AML-193 (cell line): ENCODE data around the gene GOLGA3.
"Not testable (repeated sequence)": the region's sequence is repeated elsewhere in the genome, so short reads cannot be mapped to it uniquely, and the experiment has no call there.

Experiments used
- DNase-seq, 2 experiments: peaks; one replicate each; lab custom pipeline; 2025; lab: John Stamatoyannopoulos, UW

GOLGA3 gene, protein sequence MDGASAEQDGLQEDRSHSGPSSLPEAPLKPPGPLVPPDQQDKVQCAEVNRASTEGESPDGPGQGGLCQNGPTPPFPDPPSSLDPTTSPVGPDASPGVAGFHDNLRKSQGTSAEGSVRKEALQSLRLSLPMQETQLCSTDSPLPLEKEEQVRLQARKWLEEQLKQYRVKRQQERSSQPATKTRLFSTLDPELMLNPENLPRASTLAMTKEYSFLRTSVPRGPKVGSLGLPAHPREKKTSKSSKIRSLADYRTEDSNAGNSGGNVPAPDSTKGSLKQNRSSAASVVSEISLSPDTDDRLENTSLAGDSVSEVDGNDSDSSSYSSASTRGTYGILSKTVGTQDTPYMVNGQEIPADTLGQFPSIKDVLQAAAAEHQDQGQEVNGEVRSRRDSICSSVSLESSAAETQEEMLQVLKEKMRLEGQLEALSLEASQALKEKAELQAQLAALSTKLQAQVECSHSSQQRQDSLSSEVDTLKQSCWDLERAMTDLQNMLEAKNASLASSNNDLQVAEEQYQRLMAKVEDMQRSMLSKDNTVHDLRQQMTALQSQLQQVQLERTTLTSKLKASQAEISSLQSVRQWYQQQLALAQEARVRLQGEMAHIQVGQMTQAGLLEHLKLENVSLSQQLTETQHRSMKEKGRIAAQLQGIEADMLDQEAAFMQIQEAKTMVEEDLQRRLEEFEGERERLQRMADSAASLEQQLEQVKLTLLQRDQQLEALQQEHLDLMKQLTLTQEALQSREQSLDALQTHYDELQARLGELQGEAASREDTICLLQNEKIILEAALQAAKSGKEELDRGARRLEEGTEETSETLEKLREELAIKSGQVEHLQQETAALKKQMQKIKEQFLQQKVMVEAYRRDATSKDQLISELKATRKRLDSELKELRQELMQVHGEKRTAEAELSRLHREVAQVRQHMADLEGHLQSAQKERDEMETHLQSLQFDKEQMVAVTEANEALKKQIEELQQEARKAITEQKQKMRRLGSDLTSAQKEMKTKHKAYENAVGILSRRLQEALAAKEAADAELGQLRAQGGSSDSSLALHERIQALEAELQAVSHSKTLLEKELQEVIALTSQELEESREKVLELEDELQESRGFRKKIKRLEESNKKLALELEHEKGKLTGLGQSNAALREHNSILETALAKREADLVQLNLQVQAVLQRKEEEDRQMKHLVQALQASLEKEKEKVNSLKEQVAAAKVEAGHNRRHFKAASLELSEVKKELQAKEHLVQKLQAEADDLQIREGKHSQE (N-terminal part only)

DNA sequence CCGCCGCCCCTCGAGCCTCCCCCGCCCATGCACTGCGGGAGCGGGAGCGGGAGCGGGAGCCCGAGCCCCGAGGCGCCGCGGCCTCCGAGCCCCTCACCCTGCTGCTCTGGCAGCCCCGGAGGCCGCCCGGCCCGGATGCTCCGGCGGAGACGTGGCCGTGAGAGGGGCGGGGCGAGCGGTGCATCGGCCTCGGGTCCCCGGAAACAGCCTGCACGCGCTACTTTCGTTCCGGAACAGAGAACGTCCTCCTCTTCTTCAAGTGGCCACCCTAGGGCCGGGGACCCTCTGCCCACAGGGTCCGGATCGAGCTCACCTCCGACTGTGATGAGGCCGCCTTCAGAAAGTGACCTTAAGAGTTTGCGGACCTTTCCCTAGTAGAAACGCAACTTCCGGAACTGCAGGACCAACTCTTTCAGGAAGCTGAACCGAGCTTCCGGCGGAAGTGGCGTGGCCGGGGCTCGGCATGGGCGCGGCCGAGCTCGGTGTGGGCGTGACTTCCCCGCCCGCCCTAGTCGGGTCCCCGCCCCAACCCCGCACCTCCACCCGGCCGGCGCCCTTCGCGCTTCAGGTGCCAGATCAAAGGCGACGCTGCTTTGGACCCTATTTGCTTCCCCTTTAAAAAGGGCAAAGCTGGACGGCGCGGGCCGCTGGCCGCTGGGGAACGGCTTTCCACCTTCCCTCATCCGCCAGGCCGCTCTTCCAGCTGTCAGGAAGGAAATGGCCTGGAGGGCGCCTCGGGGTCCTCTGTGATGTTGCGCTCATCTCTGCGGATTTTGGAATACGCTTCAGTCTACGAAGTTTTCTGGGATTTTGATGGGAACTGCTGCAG, at the start of gene GOLGA3:
TSS of gene GOLGA3 (minus strand) at position 164 of the 829 bp plus-strand sequence. CDS start 6,741 bp downstream, outside the sequence.
- DNase-seq, result peak; percentile 69 to 74

DNA sequence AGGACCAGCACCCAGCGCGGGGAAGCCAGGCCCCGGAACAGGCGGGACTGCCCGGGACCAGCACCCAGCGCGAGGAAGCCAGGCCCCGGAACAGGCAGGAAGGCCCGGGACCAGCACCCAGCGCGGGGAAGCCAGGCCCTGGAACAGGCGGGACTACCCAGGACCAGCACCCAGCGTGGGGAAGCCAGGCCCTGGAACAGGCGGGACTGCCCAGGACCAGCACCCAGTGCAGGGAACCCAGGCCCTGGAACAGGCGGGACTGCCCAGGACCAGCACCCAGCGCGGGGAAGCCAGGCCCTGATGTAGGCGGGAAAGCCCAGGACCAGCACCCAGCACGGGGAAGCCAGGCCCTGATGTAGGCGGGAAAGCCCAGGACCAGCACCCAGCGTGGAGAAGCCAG, 46.0 kb upstream of the GOLGA3 start:
- DNase-seq, result not testable (repeated sequence)

DNA sequence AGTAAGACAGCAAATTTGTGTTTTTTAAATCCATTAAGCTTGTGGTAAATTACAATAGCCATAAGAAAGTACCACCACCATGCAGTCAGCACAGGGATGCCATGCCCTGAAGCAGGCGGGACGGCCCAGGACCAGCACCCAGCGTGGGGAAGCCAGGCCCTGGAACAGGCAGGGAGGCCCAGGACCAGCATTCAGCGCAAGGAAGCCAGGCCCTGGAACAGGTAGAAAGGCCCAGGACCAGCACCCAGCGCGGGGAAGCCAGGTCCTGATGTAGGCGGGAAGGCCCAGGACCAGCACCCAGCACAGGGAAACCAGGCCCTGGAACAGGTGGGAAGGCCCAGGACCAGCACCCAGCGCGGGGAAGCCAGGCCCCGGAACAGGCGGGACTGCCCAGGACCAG, 45.5 kb upstream of the GOLGA3 start:
- DNase-seq, result no peak

DNA sequence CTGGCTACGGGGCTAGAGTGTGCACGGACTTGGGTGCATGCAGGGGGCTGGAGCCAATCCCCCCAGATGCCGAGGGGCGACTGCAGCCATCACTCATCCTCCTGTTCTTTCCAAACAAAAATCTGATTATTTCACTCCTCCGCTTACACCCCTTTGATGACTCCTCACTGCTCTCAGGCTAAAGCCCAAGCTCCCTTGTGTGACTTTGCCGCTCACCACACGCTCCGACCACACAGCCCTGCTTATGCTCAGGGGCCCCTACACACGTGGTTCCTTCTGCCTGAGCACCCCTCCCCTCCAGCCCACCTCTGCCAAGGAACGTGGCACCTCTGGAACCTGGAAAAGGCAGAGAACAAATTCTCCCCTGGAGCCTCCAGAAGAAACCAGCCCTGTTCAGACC, 45.1 kb upstream of the GOLGA3 start:
- DNase-seq, result no peak

DNA sequence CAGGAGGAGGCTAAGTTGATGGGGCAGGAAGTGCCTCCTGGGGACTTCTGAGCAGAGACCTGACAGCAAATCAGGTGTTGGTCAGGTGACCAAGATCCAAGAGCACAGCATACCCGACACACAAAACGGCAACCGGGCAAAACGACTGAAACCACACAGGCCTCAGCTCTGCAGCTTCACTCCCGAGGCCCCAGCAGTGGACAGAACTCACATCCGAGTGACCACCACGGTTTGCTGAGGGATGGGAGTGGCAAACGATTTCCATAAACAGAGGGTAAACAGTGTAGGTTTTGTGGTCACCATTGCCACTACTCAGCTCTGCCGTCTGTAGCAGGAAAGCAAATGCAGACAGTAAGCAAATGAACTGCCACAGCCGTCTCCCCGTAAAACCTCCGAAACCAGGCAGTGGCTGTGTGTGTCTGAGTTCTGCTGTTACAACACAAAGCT, 44.3 kb upstream of the GOLGA3 start:
- DNase-seq, result no peak

DNA sequence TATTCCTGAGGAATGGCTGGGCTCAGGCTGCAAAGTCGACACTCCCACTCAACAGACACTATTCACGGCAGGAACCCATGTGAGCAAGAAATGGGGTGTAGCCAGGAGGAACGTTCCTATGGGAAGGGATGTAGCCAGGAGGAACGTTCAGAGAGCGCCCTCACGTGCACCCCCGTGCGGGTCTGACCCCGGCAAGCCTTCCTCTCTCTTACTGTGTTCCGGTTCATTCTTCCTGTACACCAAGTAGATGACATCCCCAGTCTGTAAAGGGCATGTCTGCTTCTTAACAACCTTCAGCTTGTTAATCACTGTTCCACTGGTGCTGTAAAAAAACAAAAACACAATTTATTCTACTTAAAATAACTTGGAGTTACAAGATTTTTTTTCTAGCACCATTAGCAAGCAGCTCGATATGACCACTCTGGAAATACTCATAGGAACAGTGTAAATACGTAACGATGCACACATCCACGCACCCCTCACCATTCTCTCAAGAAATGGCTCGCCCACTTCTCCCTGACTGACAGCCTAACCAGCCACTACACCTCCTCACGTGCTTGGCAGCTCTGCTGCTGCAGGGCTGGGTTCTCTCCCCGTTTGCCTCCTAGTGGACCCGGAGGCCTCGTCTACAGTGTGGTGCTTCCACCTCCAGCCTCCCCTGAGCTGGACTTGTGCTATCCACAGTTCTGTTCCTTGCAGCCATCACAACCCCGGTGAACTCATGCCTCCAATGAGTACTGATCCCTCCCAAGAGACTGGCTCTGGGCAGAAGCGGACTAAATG, 43.6 kb upstream of the GOLGA3 start:
- DNase-seq, result no peak

DNA sequence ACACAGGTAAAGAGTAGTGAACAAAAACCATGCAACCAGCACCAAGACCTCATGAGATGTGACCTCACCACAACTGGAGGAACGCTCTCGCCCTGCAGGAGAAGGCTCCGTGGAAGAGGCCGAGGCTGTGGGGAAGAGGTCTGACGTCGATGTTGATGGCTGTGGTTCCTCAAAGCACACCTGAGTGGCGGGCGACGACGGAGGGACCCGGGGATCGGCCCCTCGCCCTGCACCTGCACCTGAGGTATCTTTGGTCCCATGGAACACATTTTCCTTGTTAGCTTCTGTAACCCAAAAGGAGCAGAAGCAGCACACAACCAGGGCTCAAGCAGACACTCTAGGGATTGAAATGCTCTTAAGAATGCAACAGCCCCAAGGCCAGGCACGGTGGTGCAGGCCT, 40.9 kb upstream of the GOLGA3 start:
- no peak for DNase-seq

DNA sequence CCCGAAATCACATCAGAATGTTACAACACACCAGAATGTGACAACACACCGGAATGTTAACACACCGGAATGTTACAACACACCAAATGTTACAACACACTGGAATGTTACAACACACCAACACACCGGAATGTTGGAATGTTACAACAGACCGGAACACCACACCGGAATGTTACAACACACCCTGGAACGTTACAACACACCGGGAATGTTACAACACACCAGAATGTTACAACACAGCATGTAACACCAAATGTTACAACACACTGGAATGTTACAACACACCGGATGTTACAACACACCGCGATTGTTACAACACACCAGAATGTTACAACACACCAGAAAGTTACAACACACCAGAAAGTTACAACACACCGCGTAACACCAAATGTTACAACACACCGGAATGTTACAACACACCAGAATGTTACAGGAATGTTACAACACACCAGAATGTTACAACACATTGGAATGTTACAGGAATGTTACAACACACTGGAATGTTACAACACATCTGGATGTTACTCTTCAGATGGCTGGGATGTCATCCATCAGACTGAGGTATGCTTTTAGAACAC, 37.7 kb upstream of the GOLGA3 start:
- no peak for DNase-seq

DNA sequence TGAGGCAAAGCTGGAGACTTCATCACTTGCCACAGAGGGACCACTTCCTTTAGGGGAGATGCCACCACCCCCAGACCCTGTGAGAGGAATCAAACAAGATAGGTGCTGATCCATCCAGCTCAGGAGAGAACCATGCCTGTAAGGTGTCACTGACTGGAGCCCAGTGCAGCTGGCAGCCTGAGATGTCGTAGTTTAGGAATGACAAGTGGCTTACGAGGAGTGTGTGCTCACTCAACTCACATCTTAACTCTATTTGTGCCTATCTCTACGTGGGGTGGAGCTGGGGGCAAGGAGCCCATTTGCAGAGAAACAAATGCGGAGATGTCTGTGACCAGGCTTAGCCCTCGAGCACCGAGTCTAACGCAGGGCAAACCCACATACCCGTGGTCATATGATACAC, 32.9 kb upstream of the GOLGA3 start:
- no peak for DNase-seq

DNA sequence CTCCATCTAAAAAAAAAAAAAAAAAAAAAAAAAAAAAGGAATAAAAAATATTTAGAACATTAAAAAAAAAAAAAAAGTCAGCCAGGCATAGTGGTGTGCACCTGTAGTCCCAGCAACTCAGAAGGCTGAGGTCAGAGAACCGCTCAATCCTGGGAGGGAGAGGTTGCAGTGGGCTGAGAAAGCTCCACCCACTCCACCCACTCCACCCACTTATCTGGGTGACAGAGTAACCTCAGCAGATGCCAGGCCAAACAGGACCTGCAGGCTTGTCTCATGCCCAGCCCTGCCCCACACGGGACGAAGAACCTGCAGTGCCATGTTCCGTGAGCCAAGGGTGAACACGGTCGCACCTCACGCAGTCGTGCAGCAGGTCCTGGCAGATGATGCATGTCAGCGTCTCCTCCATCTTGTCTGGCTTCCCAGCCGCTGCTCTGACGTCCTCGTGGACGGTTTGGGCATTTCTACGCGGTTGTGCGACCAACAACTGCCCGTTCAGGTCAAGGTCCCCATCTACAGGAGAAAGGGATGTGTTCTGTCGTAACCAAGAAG, 30.1 kb upstream of the GOLGA3 start:
- DNase-seq, result no peak

DNA sequence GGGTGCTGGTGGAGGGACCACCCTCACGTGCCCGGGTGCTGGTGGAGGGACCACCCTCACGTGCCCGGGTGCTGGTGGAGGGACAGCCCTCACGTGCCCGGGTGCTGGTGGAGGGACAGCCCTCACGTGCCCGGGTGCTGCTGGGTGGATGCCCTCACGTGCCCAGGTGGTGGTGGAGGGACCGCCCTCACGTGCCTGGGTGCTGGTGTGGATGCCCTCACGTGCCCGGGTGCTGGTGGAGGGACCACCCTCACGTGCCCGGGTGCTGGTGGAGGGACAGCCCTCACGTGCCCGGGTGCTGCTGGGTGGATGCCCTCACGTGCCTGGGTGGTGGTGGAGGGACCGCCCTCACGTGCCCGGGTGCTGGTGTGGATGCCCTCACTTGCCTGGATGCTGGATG, 28.4 kb upstream of the GOLGA3 start:
- DNase-seq, result not testable (repeated sequence)

DNA sequence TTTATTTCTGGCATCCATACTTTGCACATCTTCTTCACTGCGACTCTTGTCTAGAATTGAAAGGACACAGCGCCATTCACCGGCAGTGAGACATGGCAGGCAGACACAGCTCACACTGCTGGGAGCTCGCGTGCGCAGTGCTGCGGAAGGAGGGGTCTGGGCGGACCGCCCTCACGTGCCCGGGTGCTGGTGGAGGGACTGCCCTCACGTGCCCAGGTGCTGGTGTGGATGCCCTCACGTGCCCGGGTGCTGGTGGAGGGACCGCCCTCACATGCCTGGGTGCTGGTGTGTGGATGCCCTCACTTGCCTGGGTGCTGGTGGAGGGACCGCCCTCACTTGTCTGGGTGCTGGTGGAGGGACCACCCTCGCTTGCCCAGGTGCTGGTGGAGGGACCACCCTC, 27.9 kb upstream of the GOLGA3 start:
- no peak for DNase-seq

DNA sequence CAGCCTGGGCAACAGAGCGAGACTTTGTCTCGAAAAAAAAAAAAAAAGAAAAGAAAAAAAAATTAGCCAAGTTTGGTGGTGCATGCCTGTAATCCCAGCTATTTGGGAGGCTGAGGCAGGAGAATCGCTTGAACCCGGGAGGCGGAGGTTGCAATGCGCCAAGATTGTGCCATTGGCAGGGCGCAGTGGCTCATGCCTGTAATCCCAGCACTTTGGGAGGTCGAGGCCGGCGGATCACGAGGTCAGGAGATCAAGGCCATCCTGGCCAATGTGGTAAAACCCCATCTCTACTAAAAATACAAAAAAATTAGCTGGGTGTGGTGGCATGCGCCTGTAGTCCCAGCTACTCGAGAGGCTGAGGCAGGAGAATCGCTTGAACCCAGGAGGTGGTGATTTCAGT, 26.5 kb upstream of the GOLGA3 start:
- DNase-seq, result not testable (repeated sequence)

DNA sequence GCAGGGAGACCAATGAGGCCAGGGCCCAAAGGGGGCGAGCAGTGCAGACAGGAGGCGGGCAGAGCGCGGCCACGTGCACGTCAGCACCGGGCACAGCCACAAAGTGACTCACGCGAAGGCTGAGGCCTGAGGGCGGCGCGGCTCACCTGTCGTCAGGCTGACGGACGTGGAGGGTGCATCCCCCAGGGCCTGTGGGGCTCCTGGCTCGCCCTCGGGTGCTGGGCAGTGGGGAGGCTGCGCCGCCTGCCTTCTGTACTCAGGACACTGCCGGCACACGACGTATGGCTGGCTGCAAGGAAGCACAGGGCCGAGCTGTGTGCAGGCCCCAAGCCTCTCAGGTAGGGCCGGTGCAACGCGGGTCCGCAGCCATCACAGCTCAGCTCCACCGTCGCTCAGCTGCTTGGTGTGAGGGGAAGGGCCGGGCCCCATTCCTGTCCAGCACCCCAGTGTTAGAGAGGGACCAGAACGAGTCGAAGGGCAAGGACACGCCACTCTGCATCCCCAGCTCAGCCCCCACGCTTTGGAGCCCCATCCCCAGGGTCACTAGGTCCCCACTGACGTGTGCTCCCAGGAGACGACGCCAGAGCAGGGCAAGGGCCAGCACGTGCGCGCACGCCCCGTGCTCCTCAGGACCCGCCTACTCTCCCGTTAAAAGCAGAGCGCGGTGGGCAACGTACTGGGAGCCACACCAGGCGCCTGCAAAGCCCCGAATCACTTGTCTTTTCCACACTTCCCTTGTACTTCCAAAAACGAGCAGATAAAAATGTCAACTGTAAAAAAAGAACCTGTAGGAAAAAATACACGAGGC, 24.8 kb upstream of the GOLGA3 start:
- DNase-seq, result no peak

DNA sequence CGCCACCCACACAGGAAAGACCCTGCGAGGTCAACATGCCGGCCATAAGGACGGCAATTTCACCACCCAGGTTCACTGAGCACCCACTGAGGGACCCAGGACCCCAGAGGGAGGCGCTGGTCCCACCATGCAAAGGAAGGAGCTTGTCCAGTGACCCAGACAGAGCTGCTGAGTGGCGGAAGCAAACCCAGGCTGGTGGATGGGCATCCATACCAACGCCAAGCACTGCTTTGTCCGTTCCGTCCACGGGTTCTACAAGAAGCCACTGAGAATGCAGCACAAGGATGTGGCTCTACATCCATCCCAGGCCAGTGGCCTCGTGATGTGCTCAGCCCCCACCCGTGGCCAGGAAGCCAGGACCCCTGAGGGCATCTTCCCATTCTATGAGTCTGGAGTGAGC, 23.8 kb upstream of the GOLGA3 start:
- DNase-seq, result no peak

DNA sequence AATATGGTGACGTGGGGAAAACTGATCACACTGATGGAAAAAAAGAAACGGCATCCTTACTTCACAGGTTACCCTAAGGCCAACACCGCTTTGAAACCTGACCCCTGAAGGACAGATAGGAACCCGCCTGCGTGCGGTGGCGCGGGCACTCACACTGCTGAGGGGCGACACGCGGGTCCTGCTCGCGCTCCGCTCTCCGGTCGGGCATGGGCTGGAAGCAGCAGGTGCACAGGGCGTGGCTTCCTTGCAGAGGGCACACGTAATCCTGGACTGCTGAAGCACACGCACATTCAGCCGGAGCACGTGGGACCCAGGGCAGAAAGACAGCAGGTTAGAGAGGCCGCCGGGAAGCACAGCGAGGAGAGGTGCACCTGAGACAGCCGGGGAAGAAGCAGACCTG, 22.8 kb upstream of the GOLGA3 start:
- DNase-seq, result no peak

DNA sequence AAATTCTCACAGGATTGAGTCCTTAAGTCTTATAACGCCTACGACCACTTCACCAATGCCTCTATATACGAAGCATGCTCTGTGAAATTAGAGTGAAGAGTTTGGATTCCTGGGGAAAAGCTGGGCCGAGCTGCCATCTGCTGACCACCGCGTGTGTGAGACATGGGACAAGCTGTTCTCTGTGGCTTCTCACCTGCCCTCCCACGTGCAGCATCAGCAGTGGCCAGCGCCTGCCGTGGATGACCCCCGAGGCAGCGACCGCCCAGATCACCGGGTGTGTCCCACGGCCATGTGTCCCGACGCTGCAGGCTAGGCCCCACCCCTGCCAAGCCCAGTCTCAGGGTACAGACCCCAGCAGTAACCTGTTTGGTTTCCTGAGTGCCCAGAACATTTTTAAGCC, 21.6 kb upstream of the GOLGA3 start:
- no peak for DNase-seq

DNA sequence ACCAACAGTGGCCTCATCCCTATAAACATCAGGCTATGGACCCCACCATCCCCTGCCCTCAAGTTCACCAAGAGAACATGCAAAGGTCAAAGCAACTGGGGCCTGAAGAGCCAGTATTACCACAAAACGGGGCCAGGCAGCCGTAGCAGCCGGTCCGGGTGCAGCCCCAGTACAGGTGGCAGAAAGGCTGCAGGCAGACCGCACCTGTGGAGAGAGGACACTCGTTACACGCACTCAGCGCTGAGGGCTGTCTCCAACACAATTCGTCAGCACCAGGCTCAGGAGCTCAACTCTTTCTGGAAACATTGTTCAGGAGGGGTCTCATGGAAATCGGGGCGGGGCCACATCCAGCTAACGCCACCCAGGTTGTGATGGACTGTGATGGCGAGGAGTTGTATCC, 19.9 kb upstream of the GOLGA3 start:
- no peak for DNase-seq
